22Rv1 (cell line): ENCODE results near the gene ASXL2.
"Not testable (repeated sequence)": the region's sequence is repeated elsewhere in the genome, so short reads cannot be mapped to it uniquely, and the experiment has no call there.

Experiments
- ZFX ChIP-seq: fragments of 450-650 bp; IDR thresholded peaks from 2 replicates; pipeline ENCODE4 v1.6.1; 2017; ENCODE audit warnings: antibody characterized with exemption, borderline replicate concordance
- TF ChIP-seq, protein P1 (sequence below): fragments of 450-650 bp; IDR thresholded peaks from 2 replicates; pipeline ENCODE4 v1.5.1; 2017; ENCODE audit warnings: mild to moderate bottlenecking

DNA sequence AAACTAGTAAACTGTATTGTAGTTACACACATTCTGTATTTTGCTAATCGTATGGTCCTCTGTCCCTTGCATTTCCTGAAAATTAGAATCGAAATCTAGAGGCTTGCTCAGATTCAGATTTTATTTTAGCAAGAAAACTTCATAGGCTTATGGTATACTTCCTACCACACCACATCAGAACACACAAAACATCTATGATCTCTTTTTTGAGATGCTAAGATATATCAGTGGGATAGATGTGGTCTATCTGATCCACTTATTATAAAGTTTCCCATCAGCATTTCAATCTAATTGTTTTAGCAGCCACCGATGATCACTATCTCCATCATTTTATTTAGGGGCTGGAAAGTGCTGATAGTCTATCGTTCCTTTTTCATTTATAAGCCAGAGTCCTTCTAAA is 27.9 kb downstream of the ASXL2 start:
- TF ChIP-seq, protein P1, sequence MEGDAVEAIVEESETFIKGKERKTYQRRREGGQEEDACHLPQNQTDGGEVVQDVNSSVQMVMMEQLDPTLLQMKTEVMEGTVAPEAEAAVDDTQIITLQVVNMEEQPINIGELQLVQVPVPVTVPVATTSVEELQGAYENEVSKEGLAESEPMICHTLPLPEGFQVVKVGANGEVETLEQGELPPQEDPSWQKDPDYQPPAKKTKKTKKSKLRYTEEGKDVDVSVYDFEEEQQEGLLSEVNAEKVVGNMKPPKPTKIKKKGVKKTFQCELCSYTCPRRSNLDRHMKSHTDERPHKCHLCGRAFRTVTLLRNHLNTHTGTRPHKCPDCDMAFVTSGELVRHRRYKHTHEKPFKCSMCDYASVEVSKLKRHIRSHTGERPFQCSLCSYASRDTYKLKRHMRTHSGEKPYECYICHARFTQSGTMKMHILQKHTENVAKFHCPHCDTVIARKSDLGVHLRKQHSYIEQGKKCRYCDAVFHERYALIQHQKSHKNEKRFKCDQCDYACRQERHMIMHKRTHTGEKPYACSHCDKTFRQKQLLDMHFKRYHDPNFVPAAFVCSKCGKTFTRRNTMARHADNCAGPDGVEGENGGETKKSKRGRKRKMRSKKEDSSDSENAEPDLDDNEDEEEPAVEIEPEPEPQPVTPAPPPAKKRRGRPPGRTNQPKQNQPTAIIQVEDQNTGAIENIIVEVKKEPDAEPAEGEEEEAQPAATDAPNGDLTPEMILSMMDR = not testable (repeated sequence)
- TF ChIP-seq ZFX = not testable (repeated sequence)
